Adrenal gland (tissue), 5 donors: Measurements from ENCODE around the gene CBX5.

Experiments
- CTCF ChIP-seq, 6 experiments: fragments of 450-650 bp in 4 of 6; fragments of 200-600 bp in 2 of 6; sonication (generic) in 1 of 6; IDR thresholded peaks; 1 replicate in 5 of 6; 2 replicates in 1 of 6; pipeline versions ENCODE4 v1.5.1 to v1.8.0; 2016 to 2021; ENCODE audit warnings: antibody characterized with exemption in 6 of 6, mild to moderate bottlenecking in 2 of 6, moderate library complexity in 1 of 6
- POLR2A ChIP-seq, 2 donors: fragments of 450-650 bp; IDR thresholded peaks; one replicate each; pipeline ENCODE4 v1.6.1; 2017; ENCODE audit warnings: antibody characterized with exemption in 2 of 2, mild to moderate bottlenecking in 2 of 2, moderate library complexity in 1 of 2
- donor health status: DM: no; HTN: no; CAD: no.

GRCh38 chr12:54204316-54204715 lies 75.6 kb downstream of the CBX5 start:
- TF ChIP-seq CTCF (IDR thresholded peaks at IDR 0.05) (no peak), POLR2A (IDR thresholded peaks at IDR 0.05) (no peak)
